Activated T-cell treated with anti-CD3 and anti-CD28 coated beads for 4 hours (primary cell): Measurements from ENCODE around the gene TSR2.
"Not testable (repeated sequence)": the region's sequence is repeated elsewhere in the genome, so short reads cannot be mapped to it uniquely, and the experiment has no call there.

ENCODE experiments used
- DNase-seq: peaks from one replicate; pipeline ENCODE4 v3.0.0-alpha.2; 2020

Gene TSR2

GRCh38 chrX:54473993-54474859, 34.0 kb downstream of the TSR2 start:
- no peak for DNase-seq

- DNase-seq, result no peak
Observed at GRCh38 chrX:54479136-54480111, 39.2 kb downstream of the TSR2 start.

GRCh38 chrX:54482839-54483593, 42.8 kb downstream of the TSR2 start:
- no peak for DNase-seq

DNA sequence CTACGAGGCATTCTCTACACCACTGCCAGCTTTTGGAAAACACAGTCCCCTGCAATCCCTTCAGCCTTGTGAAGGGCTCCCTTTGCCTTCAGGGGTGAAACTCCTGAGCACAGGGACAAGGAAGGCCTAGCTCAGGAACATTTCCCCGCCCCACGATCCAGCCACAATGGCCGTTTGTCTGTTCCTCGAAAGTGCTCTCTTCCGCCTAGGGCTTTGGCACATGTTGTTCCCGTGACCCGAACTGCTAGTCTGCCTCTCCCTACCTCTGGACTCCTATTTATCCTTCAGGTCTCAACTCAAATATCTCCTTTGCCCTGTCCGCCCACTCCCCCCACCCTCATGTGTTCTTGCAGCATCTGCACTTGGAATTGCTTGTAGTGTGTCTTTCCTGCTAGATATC, 43.7 kb downstream of the TSR2 start:
- DNase-seq, result no peak

DNA sequence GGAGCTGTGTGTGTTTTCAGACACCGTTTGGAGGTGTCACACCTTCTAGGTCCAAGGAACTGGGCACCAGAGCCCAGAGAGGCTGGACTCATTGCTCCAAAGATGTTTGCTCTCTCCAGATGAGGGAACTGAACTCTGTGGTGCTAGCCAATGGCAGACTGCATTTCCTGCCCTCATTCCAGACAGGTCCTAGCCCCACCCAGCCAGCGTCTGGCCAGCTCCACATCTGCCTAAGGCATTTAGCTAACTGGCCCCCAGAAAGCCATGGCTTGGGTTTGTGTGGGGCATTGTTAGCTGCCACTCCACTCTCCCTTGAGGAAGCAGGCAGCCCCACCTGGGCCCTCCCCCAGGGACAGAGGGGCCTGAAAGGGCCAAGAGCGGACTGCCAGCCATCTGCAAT, 44.5 kb downstream of the TSR2 start:
- DNase-seq, result no peak

GRCh38 chrX:54489819-54490218, 49.6 kb downstream of the TSR2 start:
- DNase-seq, result not testable (repeated sequence)

- no peak for DNase-seq
Observed at GRCh38 chrX:54492340-54492739, 52.1 kb downstream of the TSR2 start.

- DNase-seq, result no peak
Observed at GRCh38 chrX:54494166-54494988, 54.2 kb downstream of the TSR2 start.
